ENCODE results near the gene GJD3.

DNA sequence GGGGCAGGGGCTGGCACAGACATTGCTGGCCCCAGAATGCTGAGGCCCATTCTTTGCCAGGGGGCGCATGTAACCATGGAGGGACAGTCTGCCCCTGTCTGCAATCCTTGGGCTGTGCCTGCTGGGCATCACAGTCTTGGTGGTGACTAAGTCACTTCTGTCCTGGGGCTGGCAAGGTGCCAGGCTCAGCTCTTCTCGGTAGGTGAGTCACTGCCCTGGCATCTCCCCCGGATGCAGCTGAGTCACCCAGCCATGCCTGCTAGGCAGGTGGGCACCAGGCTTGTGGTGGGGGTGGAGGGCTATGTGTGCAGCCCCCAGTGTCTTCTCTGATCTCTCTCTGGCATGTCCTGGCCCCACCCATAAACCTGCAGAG, 50.0 kb downstream of the GJD3 start:
- TF ChIP-seq, protein P1, sequence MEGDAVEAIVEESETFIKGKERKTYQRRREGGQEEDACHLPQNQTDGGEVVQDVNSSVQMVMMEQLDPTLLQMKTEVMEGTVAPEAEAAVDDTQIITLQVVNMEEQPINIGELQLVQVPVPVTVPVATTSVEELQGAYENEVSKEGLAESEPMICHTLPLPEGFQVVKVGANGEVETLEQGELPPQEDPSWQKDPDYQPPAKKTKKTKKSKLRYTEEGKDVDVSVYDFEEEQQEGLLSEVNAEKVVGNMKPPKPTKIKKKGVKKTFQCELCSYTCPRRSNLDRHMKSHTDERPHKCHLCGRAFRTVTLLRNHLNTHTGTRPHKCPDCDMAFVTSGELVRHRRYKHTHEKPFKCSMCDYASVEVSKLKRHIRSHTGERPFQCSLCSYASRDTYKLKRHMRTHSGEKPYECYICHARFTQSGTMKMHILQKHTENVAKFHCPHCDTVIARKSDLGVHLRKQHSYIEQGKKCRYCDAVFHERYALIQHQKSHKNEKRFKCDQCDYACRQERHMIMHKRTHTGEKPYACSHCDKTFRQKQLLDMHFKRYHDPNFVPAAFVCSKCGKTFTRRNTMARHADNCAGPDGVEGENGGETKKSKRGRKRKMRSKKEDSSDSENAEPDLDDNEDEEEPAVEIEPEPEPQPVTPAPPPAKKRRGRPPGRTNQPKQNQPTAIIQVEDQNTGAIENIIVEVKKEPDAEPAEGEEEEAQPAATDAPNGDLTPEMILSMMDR (IDR thresholded peaks at IDR 0.05): no peak
- no peak for TF ChIP-seq EZH2phosphoT487 (IDR thresholded peaks at IDR 0.05)

All from neural progenitor cell (in vitro differentiated cells).